ENCODE measurements around the gene GRK4.
"Not testable (repeated sequence)": the region's sequence is repeated elsewhere in the genome, so short reads cannot be mapped to it uniquely, and the experiment has no call there.

The GRK4 gene

DNA sequence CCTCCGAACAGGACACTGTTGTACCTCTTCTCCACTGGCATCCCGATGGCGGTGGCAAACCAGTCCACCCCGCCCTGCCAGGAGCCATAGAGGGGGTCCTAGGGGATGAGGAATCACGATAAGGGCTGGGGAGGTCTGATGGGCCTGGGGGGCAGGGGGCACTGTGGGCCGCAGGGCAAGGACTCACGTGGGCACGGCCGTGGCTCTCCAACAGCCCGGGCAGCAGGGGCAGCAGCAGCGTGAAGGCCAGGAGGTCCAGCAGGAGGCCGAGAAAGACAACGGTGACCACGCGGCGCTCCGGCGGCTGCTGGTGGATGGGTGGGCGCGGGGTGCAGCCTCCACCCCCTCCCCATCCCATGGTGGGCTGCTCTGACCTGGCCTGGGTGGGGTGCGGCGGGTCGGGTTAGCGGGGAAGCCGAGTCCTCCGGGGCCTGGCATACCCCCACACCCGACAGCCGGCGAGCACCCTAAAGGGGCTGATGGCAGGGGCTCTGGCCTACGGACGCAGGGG is 29.8 kb upstream of the GRK4 start:
- Histone ChIP-seq H3K27me3 (ENCODE audit: control insufficient read depth, insufficient read depth, low read length) (no peaks in the 10 kb centered on the region), H3K9ac (ENCODE audit: low read length) (no peak overlapping the region), H3K4me3 (ENCODE audit: low read length) (peak overlapping the region; percentile 59), H3K4me1 (ENCODE audit: control insufficient read depth, insufficient read depth, low read length) (peaks cover 5% of the 10 kb centered on the region), H3K36me3 (ENCODE audit: control insufficient read depth, insufficient read depth, low read length) (peaks cover 14% of the 10 kb centered on the region), H3K27ac (ENCODE audit: low read depth, low read length) (peak overlapping the region; percentile 35)

DNA sequence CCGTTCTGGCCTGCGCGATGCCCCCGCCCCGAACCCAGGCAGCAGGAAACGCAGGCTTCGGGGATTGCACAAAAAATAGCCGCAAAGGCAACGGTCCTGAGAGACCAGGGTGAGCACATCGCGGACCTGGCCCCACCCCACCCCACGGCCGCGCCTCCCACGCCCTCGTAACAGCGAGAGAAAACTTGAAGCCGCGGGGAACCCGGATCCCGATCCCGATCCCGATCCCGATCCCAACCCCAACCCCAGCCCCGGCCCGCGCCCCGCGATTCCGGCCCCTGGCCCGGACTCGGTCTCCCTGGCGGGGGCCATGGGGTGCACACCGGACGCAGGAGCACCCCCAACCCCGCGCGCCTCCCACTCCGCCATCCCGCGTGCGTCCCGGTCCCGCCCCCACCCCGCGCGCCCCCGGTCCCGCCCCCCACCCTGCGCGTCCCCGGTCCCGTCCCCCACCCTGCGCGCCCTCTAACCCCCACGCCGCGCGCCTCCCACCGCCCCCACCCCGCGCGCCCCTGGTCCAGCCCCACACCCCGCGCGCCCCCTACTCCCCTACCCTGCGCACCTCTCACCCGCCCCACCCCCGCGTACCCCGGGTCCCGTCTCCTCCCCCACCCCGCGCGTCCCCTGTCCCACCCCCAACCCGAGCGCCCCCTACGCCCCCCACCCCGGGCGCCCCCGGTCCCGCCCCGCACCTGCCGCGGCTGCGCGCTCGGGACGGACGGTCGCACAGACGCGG is 29.1 kb upstream of the GRK4 start:
- no peaks in the 10 kb centered on the region for H3K27me3 ChIP-seq (ENCODE audit: control insufficient read depth, insufficient read depth, low read length)
- no peak overlapping the region for H3K9ac ChIP-seq (ENCODE audit: low read length)
- H3K4me1 ChIP-seq (ENCODE audit: control insufficient read depth, insufficient read depth, low read length) = peaks cover 5% of the 10 kb centered on the region
- H3K4me3 ChIP-seq (ENCODE audit: low read length) = peak overlapping the region; percentile 59
- H3K36me3 ChIP-seq (ENCODE audit: control insufficient read depth, insufficient read depth, low read length) = peaks cover 12% of the 10 kb centered on the region
- H3K27ac ChIP-seq (ENCODE audit: low read depth, low read length) = peak overlapping the region; percentile 35

DNA sequence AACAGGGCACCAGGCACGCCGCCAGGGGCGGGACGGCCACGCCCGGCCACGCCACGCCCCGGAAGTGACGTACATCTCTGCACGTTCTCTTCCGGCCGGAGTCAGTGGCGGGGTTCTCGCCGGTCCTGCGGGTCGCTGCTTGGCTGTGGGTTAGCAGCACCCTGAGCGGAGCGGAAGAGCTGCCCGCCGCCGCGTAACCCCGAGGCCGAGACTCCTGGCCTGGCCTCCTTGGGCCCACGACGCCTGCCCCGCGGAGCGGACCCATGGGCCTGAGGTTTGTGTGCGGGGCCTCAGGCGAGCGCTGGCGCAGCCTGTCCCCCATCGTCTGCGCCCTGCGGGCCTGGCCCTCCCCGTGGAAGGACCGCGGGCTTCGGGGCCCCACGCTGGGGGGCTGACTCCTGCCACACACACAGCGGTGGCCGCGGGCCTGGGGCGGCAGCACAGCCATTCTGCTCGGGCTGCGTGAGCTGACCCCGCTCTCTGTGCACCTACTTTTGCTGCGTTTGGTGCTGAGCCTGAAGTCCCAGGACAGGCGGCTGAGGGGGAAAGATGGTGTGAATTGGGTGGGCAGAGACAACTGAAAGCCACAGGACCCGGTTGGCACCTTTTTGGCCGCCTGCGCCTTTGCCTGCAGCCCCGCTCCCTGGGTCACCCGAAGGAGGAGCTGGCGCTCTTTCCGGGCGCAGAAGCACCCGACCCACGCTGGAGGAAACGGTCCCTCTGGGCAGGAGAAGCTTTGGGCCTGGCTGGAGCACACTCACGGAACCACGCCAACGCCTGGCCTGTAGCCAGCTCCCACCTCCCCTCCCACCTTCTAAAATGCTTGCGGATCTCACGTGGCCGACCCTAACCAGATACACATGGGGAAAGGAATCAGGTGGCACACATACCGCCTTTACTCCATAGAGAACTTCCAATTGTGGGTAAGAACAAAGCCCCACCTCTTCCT is 28.3 kb upstream of the GRK4 start:
- Histone ChIP-seq H3K4me3 (ENCODE audit: low read length) (peak overlapping the region; percentile 75), H3K4me1 (ENCODE audit: control insufficient read depth, insufficient read depth, low read length) (peaks cover 5% of the 10 kb centered on the region), H3K36me3 (ENCODE audit: control insufficient read depth, insufficient read depth, low read length) (peaks cover 14% of the 10 kb centered on the region), H3K27ac (ENCODE audit: low read depth, low read length) (peak overlapping the region; percentile 76), H3K9ac (ENCODE audit: low read length) (peak overlapping the region; percentile 66), H3K27me3 (ENCODE audit: control insufficient read depth, insufficient read depth, low read length) (no peaks in the 10 kb centered on the region)

DNA sequence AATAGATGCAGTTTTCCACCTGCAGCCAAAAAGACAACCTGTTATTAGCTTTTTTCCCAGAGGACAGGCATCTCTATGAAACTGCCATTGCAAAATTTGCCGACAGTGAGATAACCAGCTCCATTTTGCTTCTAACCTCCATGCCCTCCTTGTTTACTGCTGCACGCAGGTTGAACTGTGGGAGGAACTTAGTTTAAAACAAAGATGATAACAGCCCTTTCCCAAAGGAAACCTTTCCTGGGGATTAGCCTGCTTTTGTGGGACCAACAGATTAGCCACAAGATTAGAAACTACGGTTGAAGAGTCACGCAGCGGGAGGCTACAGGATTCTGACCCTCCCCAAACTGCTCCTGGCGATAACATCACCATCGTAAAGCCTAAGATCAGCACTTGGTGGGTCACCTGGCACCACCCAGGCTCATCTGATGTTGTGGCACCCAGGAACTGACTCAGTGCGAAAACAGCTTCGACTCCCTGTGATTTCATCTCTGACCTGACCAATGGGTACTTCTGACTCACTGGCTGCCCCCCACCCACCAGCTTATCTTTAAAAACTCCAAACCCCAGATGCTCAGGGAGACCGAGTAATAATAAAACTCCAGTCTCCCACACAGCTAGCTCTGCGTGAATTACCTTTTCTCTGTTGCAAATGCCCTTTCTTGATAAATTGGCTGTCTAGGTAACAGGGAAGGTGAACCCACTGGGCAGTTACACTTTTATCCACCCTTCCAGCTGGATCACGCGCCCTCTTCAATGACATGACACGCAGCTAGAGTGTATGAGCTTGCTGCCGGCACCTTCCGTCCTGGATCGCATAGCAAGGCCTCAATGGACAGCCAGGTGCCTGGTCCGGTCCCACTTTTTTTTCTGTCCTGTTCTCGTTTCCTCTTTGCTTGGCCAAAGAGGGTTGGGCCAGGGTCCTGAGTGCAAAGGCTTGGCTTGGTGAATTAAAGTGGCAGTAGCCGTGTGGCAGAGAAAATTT is 27.3 kb upstream of the GRK4 start:
- Histone ChIP-seq H3K27me3 (ENCODE audit: control insufficient read depth, insufficient read depth, low read length) (no peaks in the 10 kb centered on the region), H3K27ac (ENCODE audit: low read depth, low read length) (peak overlapping the region; percentile 76), H3K36me3 (ENCODE audit: control insufficient read depth, insufficient read depth, low read length) (peaks cover 21% of the 10 kb centered on the region), H3K4me1 (ENCODE audit: control insufficient read depth, insufficient read depth, low read length) (peaks cover 5% of the 10 kb centered on the region), H3K9ac (ENCODE audit: low read length) (peak overlapping the region; percentile 66), H3K4me3 (ENCODE audit: low read length) (peak overlapping the region; percentile 75)

DNA sequence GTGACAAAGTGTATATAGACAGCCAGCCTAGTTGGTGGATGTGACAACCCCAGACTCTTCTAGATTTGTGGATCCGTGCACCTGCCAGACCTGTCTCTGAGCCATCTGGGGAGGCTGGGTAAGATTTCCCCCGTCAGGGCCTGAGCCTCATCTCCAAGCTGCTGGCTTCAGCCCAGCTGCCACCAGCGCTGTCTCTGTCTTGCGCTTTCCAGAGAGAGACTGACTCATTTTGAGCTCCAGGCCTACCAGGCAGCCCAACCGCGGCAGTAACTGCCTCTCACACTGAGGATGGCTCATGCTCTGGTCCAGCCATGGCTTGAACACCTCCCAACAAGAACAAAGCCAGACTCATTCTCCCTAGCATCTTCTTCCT is 26.6 kb upstream of the GRK4 start:
- H3K27ac ChIP-seq (ENCODE audit: low read depth, low read length) = no peak overlapping the region
- H3K9ac ChIP-seq (ENCODE audit: low read length) = no peak overlapping the region
- peaks cover 5% of the 10 kb centered on the region for H3K4me1 ChIP-seq (ENCODE audit: control insufficient read depth, insufficient read depth, low read length)
- H3K4me3 ChIP-seq (ENCODE audit: low read length) = no peak overlapping the region
- H3K27me3 ChIP-seq (ENCODE audit: control insufficient read depth, insufficient read depth, low read length) = no peaks in the 10 kb centered on the region
- H3K36me3 ChIP-seq (ENCODE audit: control insufficient read depth, insufficient read depth, low read length) = peaks cover 26% of the 10 kb centered on the region

DNA sequence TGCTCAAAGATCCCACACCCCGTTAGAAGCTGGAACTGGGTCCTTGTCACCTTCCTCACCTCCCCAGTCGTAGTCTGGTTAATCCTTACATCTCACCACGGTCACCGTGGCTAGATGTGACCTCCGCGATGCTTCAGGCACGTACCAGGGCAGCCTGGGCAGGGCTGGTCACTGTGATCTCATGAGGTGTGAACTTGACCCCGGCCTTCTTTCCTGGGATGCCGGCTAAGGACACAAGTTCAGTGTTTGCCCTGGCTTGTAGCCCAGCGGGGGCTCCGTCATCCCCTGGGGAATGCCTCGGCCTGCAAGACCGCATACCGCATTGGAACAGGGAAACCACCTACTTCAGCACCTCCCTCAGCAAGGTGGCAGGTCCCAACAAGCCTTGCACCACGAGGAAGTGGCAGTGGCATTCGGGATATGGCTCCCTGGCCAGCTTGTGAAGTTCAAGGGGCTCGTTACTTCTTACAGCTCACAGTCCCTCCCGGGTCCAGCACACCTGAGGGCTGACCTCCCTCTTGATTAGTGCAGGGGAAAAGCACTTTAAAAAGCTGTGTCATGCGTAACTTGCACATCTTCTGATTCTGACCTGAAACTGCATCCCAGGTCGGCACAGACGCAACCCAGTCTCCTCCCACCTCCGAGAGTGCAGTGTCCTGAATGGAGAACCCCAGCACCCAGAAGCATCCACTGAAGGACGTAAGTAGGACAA is 26.1 kb upstream of the GRK4 start:
- Histone ChIP-seq H3K36me3 (ENCODE audit: control insufficient read depth, insufficient read depth, low read length) (peaks cover 26% of the 10 kb centered on the region), H3K4me1 (ENCODE audit: control insufficient read depth, insufficient read depth, low read length) (peaks cover 5% of the 10 kb centered on the region), H3K9ac (ENCODE audit: low read length) (no peak overlapping the region), H3K27ac (ENCODE audit: low read depth, low read length) (no peak overlapping the region), H3K4me3 (ENCODE audit: low read length) (no peak overlapping the region), H3K27me3 (ENCODE audit: control insufficient read depth, insufficient read depth, low read length) (no peaks in the 10 kb centered on the region)

DNA sequence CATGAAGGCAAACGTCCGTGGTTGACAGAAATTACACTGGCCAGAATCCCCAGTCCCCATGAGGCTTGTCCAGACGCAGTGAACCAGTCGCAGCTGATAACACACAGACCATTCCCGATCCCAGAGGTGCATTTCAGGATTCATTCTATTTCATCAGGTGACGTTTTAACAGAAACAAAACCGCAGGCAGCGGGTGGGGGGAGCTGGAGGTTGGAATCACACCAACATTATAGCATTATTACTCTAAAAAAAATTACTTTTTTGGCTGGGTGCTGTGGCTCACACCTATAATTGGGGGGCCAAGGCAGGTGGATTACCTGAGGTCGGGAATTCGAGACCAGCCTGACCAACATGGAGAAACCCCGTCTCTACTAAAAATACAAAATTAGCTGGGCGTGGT is 25.4 kb upstream of the GRK4 start:
- no peak overlapping the region for H3K4me3 ChIP-seq (ENCODE audit: low read length)
- no peak overlapping the region for H3K27ac ChIP-seq (ENCODE audit: low read depth, low read length)
- peaks cover 26% of the 10 kb centered on the region for H3K36me3 ChIP-seq (ENCODE audit: control insufficient read depth, insufficient read depth, low read length)
- H3K4me1 ChIP-seq (ENCODE audit: control insufficient read depth, insufficient read depth, low read length) = peaks cover 5% of the 10 kb centered on the region
- no peaks in the 10 kb centered on the region for H3K27me3 ChIP-seq (ENCODE audit: control insufficient read depth, insufficient read depth, low read length)
- no peak overlapping the region for H3K9ac ChIP-seq (ENCODE audit: low read length)

DNA sequence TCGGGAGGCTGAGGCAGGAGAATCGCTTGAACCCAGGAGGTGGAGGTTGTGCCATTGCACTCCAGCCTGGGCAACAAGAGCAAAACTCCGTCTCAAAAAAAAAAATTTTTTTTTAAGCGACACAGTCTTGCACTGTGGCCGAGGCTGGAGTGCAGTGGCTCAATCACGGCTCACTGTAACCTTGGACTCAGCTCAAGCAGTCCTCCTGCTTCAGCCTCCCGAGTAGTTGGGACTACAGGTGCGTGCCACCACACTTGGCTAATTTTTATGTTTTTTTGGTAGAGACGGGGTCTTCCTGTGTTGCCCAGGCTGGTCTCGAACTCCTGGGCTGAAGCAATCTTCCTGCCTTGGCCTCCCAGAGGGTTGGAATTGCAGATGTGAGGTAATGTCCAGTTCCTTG is 25.0 kb upstream of the GRK4 start:
- not testable (repeated sequence) for H3K4me1 ChIP-seq (ENCODE audit: control insufficient read depth, insufficient read depth, low read length); H3K9ac ChIP-seq (ENCODE audit: low read length); H3K4me3 ChIP-seq (ENCODE audit: low read length); H3K27me3 ChIP-seq (ENCODE audit: control insufficient read depth, insufficient read depth, low read length); H3K27ac ChIP-seq (ENCODE audit: low read depth, low read length)
- H3K36me3 ChIP-seq (ENCODE audit: control insufficient read depth, insufficient read depth, low read length) = peaks cover 26% of the 10 kb centered on the region

DNA sequence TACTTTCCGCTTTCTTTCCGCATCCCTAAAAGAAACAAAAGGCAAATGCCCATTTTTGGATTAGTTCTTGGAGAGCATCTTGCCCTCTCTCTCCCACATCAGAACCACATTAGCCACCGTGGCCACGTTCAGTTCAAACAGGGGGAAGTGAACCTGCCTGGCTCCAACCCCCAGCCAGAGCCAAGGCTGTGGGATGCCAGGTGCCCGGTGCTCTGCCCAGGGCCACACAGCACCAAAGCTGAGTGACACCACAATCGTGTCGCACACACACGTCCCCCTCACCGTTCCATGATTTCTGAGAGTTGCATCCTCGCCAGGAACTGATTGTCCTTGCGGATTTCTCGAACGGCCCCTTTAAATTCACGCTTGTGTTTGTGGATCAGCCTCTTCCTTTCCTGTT is 24.5 kb upstream of the GRK4 start:
- H3K4me3 ChIP-seq (ENCODE audit: low read length) = no peak overlapping the region
- no peak overlapping the region for H3K9ac ChIP-seq (ENCODE audit: low read length)
- no peaks in the 10 kb centered on the region for H3K27me3 ChIP-seq (ENCODE audit: control insufficient read depth, insufficient read depth, low read length)
- H3K36me3 ChIP-seq (ENCODE audit: control insufficient read depth, insufficient read depth, low read length) = peaks cover 27% of the 10 kb centered on the region
- no peak overlapping the region for H3K27ac ChIP-seq (ENCODE audit: low read depth, low read length)
- H3K4me1 ChIP-seq (ENCODE audit: control insufficient read depth, insufficient read depth, low read length) = peaks cover 5% of the 10 kb centered on the region

DNA sequence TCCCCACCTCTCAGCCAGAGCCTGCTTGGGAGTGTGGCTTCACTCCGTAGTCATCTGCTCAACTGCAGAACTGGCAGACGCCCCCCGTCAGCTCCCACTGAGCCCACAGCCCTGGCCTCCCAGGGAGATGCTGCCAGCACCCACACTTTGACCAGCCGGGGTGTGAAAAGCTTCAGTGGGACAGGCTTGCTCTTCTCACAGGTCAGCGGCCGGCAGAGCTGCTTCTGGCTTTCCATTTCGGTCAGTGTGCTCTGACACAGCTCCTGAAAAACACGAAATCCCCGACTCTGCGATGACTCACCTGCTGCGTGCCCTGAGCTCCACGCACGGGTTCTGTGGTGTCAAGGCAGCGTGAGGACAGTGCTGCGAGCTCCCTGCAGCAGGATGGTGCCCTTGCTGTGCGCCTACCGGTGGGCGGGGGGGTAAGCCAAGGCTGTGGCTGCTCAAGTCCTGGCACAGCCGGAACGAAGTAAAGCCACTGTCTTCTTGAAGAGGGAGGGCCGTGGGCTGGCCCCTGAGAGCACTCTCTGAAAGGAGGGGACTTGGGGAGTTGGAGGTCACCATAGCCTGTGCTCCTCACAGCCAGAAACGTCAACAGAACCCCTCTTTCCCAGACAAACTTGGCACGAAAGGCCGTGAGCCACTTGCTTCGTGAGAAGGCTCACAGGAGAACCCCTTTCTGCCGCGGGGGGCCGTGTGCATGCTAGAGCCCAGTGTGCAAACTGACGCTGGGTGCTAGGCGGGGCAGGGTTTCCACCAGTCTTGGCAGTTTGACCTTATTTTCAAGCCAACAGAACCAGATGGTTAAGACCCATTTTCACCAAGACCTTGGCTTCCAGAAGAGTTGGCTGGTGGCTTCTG is 23.8 kb upstream of the GRK4 start:
- peaks cover 32% of the 10 kb centered on the region for H3K36me3 ChIP-seq (ENCODE audit: control insufficient read depth, insufficient read depth, low read length)
- H3K27ac ChIP-seq (ENCODE audit: low read depth, low read length) = no peak overlapping the region
- no peak overlapping the region for H3K9ac ChIP-seq (ENCODE audit: low read length)

More for the DNA sequence above, 23.8 kb upstream of the GRK4 start:
- Histone ChIP-seq H3K4me1 (ENCODE audit: control insufficient read depth, insufficient read depth, low read length) (peaks cover 5% of the 10 kb centered on the region), H3K27me3 (ENCODE audit: control insufficient read depth, insufficient read depth, low read length) (no peaks in the 10 kb centered on the region), H3K4me3 (ENCODE audit: low read length) (no peak overlapping the region)

Measured in rectal smooth muscle tissue (tissue), 1 donor.